H7 (cell line): ENCODE data around the gene TLCD1. TPM values are rescaled to one million over a fixed set of nuclear protein-coding genes. Genes with fewer than 3 reads are reported as not detected.
"Not testable (repeated sequence)": the region's sequence is repeated elsewhere in the genome, so short reads cannot be mapped to it uniquely, and the experiment has no call there.

ENCODE experiments used
- DNase-seq: peaks from one replicate; pipeline ENCODE4 v3.0.0; 2012
- H3K27me3 ChIP-seq: 2 replicates; pipeline ENCODE4 v1.6.0; 2011; ENCODE audit warnings: mild to moderate bottlenecking, low read length; ENCODE audit not compliant: control insufficient read depth, insufficient read depth
- H3K36me3 ChIP-seq: replicated peaks from 2 replicates; pipeline ENCODE4 v1.5.1; 2011; ENCODE audit warnings: low read length; ENCODE audit not compliant: control insufficient read depth, insufficient read depth
- H3K4me3 ChIP-seq: 2 replicates; pipeline ENCODE4 v1.5.1; 2011; ENCODE audit warnings: low read depth, mild to moderate bottlenecking, control low read depth, low read length, moderate library complexity; ENCODE audit not compliant: insufficient read depth
- total RNA-seq: library from RNA; depleted of rRNA; stranded (reverse); fragments of >200 nt; shearing (Covaris generic); gene quantifications from 2 replicates; pipeline ENCODE4 v1.2.3, GENCODE V29; 2014

The TLCD1 gene
- total RNA-seq, 1 experiment from 2014 or later = 21.4 TPM

DNA sequence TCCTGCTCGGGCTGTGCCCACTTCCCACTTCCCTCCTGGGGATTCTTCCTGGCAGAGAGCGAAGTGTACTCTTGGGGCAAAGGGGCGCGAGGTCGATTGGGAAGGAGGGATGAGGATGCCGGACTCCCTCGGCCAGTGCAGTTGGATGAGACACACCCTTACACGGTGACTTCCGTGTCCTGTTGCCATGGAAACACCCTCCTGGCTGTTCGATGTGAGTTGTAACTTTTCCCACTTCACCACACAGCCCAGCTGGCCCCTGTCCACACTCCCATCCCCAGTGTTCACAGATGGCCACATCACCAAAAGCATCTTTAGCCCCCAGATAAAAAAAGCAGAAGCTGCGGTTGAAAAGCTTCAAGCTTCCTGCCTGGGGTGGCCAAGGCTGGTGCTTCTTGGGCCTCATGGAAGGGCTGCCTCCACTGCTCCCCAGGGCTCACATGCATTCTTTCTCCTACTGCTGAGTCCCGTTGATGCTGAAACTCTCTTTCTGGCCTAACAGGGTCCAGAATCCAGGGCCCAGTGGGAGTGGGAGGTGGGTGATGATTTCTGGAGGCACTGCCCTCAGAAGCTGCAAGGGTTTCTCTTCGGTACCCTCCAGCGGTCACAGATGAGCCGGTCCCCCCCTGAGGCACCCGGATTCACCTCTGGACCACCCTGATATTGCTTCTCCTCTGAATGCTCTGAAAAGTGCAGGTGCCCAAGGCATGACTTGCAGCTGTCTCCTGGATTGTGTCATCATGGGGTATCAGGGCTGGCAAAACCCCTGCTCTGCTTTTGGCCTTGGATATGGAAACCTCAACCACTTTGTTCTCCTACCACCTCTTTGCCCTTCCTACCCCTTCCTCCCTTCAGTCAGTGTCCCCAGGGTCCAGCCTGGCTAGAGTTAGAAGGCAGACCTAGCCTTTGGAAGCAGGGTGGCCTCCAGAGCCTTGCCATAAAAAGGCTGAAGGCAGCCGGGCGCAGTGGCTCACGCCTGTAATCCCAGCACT, 15.6 kb upstream of the TLCD1 start:
- no peak for DNase-seq
- Histone ChIP-seq H3K4me3 (no peak overlapping the region), H3K36me3 (peaks cover 15% of the 10 kb centered on the region), H3K27me3 (no peaks in the 10 kb centered on the region)

DNA sequence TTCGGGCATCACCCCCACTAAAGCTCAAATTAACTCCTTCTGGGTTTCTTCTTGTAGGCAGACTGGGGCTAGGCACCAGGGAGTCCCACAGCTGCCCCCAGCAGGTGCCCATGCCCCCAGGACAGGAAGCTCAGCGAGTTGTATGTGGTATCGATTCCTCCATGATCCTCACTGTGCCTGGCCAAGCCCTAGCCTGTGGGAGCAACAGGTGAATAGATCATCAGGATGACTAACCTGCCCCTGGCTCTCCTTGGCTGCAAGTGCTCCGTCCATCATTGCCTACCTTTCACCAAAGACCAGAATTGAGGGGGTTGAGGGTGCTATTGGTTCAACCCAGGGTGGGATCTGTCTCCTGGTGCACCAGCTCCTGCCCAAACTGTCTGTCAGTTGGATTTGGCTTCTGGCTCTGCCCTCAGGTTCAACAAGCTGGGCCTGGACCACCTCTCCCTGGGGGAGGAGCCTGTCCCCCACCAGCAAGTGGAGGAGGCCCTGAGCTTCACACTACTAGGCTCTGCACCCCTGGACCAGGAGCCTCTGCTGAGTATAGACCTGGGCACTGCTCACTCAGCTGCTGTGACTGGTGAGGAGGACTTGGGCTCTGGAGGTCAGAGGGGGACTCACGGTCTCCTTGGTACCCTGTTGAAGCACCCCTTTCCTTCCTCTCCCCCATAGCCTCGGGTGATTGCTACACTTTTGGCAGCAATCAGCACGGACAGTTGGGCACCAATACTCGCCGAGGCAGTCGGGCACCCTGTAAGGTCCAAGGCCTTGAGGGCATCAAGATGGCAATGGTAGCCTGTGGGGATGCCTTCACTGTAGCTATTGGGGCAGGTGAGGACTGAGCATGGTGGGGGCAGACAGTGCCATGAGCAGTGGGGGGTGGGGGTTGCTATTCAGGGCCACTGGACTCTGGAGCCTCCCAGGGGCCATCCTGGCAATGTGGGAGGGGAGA, 14.6 kb upstream of the TLCD1 start:
- Histone ChIP-seq H3K36me3 (peaks cover 9% of the 10 kb centered on the region), H3K27me3 (no peaks in the 10 kb centered on the region), H3K4me3 (no peak overlapping the region)
- DNase-seq = no peak

- H3K36me3 ChIP-seq = peaks cover 10% of the 10 kb centered on the region
- no peaks in the 10 kb centered on the region for H3K27me3 ChIP-seq
- DNase-seq = no peak
- no peak overlapping the region for H3K4me3 ChIP-seq
Observed at GRCh38 chr17:28738680-28739384, 12.8 kb upstream of the TLCD1 start.

DNA sequence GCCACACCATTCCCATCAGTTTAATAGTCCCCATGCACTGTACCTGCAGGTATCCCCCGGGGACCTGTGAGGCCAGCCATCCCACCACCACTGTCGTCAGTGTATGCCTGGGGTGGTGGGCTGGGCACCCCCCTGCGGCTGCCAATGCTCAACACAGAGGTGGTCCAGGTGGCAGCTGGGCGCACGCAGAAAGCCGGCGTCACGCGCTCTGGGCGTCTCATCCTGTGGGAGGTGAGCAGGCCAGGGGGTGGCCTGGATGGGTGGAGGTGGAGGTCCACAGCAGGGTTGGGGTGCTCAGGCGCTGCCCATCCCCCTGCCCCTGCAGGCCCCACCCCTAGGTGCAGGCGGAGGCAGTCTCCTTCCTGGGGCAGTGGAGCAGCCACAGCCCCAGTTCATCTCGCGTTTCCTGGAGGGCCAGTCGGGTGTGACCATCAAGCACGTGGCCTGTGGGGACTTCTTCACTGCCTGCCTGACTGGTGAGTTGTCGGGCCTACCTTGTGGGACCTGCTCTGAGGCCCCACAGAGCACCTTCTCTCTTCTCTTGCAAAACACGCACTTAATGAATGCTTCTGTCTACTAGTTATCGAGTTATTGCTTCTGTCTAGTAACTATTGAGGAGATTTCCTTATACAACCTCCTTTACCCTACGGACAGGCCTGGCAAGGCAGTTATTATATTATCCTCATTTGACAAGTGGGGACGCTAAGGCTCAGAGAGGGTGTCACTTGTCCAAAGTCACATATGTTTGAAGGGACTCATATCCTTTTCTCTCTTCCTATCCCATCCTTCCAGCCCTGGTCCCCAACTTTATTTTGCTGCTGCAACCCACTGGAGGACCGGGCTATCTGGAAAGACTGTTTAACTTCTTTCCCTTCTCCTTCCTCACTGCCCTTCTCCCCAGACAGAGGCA, 12.0 kb upstream of the TLCD1 start:
- peaks cover 10% of the 10 kb centered on the region for H3K36me3 ChIP-seq
- DNase-seq = no peak
- H3K4me3 ChIP-seq = no peak overlapping the region
- no peaks in the 10 kb centered on the region for H3K27me3 ChIP-seq

GRCh38 chr17:28737316-28737715, 11.3 kb upstream of the TLCD1 start:
- H3K27me3 ChIP-seq = no peaks in the 10 kb centered on the region
- H3K36me3 ChIP-seq = peaks cover 10% of the 10 kb centered on the region
- H3K4me3 ChIP-seq = no peak overlapping the region
- DNase-seq = no peak

- not testable (repeated sequence) for DNase-seq, H3K27me3 ChIP-seq, H3K4me3 ChIP-seq
- peaks cover 10% of the 10 kb centered on the region for H3K36me3 ChIP-seq
Observed at GRCh38 chr17:28735913-28736769, 10.1 kb upstream of the TLCD1 start.

- DNase-seq = no peak
- H3K36me3 ChIP-seq = peaks cover 6% of the 10 kb centered on the region
- no peaks in the 10 kb centered on the region for H3K27me3 ChIP-seq
- no peak overlapping the region for H3K4me3 ChIP-seq
Observed at GRCh38 chr17:28735242-28735722, 9.2 kb upstream of the TLCD1 start.

- no peak overlapping the region for H3K4me3 ChIP-seq
- peaks cover 6% of the 10 kb centered on the region for H3K36me3 ChIP-seq
- no peaks in the 10 kb centered on the region for H3K27me3 ChIP-seq
- DNase-seq = no peak
Observed at GRCh38 chr17:28734712-28735241, 8.7 kb upstream of the TLCD1 start.

DNA sequence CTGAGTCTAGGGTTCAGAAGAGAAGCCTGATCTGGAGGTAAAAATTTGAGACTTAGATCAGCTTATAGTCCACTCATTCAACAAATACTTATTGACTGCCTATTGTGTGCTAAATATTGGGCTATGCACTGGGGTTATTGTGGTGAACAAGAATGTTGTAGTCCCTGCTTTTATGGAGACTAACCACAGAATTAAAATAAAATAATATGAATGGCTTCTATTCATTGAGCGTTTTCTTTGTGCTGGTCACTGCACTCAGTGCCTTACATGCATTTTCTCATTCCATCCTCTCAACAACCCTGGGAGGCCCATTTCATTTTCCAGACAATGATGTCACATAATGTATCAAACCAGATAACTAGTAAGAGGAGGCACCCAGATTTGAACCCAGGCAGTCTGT, 7.3 kb upstream of the TLCD1 start:
- DNase-seq = no peak
- Histone ChIP-seq H3K27me3 (no peaks in the 10 kb centered on the region), H3K36me3 (peaks cover 2% of the 10 kb centered on the region), H3K4me3 (no peak overlapping the region)

GRCh38 chr17:28729950-28730330, 3.9 kb upstream of the TLCD1 start:
- Histone ChIP-seq H3K27me3 (no peaks in the 10 kb centered on the region), H3K4me3 (no peak overlapping the region), H3K36me3 (peaks cover under 1% of the 10 kb centered on the region)
- no peak for DNase-seq

DNA sequence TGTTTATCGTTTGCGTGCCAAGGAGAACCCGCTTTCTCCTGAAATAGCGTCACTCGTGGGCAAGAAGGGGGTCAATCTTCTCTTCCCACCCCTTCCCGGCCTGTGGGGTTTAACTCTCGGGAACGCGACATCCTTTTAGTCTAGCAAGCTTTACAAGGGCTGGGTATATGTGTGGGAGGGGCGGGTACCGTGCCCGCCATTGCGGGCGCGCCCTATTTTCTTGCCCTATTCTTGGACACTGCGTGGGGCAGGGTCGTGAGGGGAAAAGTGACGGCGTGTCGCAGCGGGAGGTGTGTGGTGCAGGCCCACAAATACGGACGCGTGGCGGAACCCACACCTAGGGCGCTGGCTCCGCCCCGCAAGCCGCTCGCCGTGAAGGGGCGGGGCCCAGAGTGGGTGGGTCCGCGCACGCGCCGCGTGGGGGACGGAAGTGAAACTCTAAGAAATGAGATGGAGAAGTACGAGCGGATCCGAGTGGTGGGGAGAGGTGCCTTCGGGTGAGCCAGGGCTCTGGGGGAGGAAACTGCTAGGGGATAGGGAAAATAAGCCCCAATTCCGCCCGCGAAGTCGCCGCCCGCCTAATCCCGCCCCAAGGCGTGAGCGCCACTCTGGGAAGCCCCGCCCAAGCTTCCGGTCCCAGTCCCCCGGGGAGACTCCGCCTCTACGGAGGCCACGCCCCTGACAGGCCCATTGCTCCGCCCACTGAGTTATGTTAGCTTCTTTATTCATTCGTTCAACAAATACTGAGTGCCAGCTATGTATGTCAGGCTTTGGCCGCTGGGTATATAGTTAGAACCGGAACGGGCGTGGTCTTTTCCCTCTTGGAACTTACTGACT, 2.5 kb upstream of the TLCD1 start, which contains the start of gene NEK8:
Gene NEK8, plus strand, starts transcription at position 425 of the 837 bp plus-strand sequence. Its CDS starts 26 bp downstream, at position 451.
- peak; percentile 96 for DNase-seq
- Histone ChIP-seq H3K4me3 (peak within 1 kb of the TSS; percentile 90), H3K27me3 (no peaks in the 10 kb centered on the region), H3K36me3 (peaks cover 10% of the 10 kb centered on the region)
